ENCODE data around the gene PACS2.

The PACS2 gene

GRCh38 chr14:105389534-105389933 is 75.0 kb downstream of the PACS2 start:
- DNase-seq = no peak

- DNase-seq = no peak
Observed at GRCh38 chr14:105389976-105390848, 75.7 kb downstream of the PACS2 start.

- no peak for DNase-seq
Observed at GRCh38 chr14:105390849-105391500, 76.4 kb downstream of the PACS2 start.

- no peak for DNase-seq
Observed at GRCh38 chr14:105391541-105391940, 77.0 kb downstream of the PACS2 start.

- DNase-seq = no peak
Observed at GRCh38 chr14:105392131-105393090, 77.9 kb downstream of the PACS2 start.

GRCh38 chr14:105393151-105393550 is 78.6 kb downstream of the PACS2 start:
- DNase-seq = no peak

- DNase-seq = no peak
Observed at GRCh38 chr14:105394714-105395537, 80.4 kb downstream of the PACS2 start.

GRCh38 chr14:105395538-105395854 is 80.9 kb downstream of the PACS2 start:
- no peak for DNase-seq

GRCh38 chr14:105397350-105397931 is 82.9 kb downstream of the PACS2 start:
- DNase-seq = no peak

- peak; percentile 84 for DNase-seq
Observed at GRCh38 chr14:105398044-105398725, 83.6 kb downstream of the PACS2 start, which contains the start of gene TEX22. TSS of gene TEX22 (plus strand) at chr14:105398538. CDS start at chr14:105399341, 803 bp downstream.

- DNase-seq = peak; percentile 71
Observed at GRCh38 chr14:105398726-105399465, 84.3 kb downstream of the PACS2 start.

- peak; percentile 2 for DNase-seq
Observed at GRCh38 chr14:105399466-105399775, 84.9 kb downstream of the PACS2 start.

- DNase-seq = no peak
Observed at GRCh38 chr14:105400016-105400415, 85.5 kb downstream of the PACS2 start.

GRCh38 chr14:105401699-105402098 is 87.2 kb downstream of the PACS2 start:
- DNase-seq = no peak

- no peak for DNase-seq
Observed at GRCh38 chr14:105408592-105408991, 94.0 kb downstream of the PACS2 start.

GRCh38 chr14:105409364-105409763 is 94.8 kb downstream of the PACS2 start:
- no peak for DNase-seq

- no peak for DNase-seq
Observed at GRCh38 chr14:105410642-105411016, 96.1 kb downstream of the PACS2 start.

- DNase-seq = no peak
Observed at GRCh38 chr14:105411017-105411941, 96.7 kb downstream of the PACS2 start.

GRCh38 chr14:105411985-105412770 is 97.6 kb downstream of the PACS2 start:
- DNase-seq = no peak
